ENCODE measurements around the gene PPP1R1A.
A peak's percentile ranks its signal among the peaks of the same experiment; 100 is the strongest.

PPP1R1A gene

GRCh38 chr12:54601841-54602240, 13.4 kb upstream of the PPP1R1A start:
- no peak overlapping the region for H3K4me3 ChIP-seq (ENCODE audit: low read depth, low read length)
- DNase-seq (ENCODE audit: low read depth) = peak; percentile 31

DNA sequence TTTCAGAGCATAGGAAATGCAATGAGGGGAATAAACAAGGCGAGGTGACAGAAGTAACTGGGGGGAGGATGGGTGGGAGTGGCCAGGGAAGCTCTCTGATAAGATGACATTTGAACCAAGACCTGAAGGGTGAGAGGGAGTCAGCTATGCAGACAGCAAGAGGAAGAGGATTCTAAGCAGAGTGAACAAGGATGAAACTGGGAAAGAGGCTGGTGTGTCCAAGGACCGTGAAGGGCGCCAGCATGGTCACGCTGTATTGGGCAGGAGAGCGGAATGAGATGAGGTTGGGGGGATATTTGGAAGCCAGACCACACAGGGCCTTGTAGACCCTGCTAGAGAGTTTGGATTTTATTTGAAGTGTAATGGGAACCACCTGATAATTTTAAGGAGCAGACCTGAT, 10.5 kb upstream of the PPP1R1A start:
- DNase-seq (ENCODE audit: low read depth) = no peak
- H3K4me3 ChIP-seq (ENCODE audit: low read depth, low read length) = no peak overlapping the region

More at GRCh38 chr12:54601841-54602240, 13.4 kb upstream of the PPP1R1A start:
- TF ChIP-seq MYC (IDR thresholded peaks at IDR 0.05; ENCODE audit: low read depth, low read length) (no peak), MAX (IDR thresholded peaks at IDR 0.05; ENCODE audit: low read depth, low read length) (no peak), CTCF (IDR thresholded peaks at IDR 0.05; ENCODE audit: low read depth, low read length) (no peak), POLR2A (IDR thresholded peaks at IDR 0.05; ENCODE audit: extremely low read depth, insufficient read length) (no peak)

DNA sequence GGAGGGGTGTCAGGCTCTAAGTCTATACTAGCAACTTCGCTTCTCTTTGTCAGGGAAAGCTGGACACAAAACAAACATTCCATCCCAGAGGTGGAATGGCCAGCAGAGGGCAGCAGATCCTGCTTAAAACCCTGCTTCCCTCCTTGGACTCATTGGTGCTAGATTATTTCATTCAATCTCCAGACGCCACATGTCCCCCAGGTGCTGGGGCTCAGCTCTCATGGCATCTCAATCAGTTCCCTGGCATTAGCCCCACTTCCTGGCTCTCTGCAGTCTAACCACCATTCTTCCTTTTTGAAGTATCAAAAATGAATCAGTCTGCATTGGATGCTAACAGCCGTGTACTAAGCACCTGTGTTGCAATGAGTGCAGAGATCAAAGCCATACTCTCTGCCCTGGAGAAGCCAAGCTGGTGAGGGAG, 8.1 kb upstream of the PPP1R1A start:
- no peak overlapping the region for H3K4me3 ChIP-seq (ENCODE audit: low read depth, low read length)
- DNase-seq (ENCODE audit: low read depth) = peak; percentile 69
- TF ChIP-seq POLR2A (IDR thresholded peaks at IDR 0.05; ENCODE audit: extremely low read depth, insufficient read length) (no peak), CTCF (IDR thresholded peaks at IDR 0.05; ENCODE audit: low read depth, low read length) (peak; percentile 95), MYC (IDR thresholded peaks at IDR 0.05; ENCODE audit: low read depth, low read length) (0 out of 2 replicates have a peak, but pooled peaks have one; percentile 41), MAX (IDR thresholded peaks at IDR 0.05; ENCODE audit: low read depth, low read length) (peak; percentile 34; the same call in 1 of the 2 replicates)

More for the DNA sequence above, 10.5 kb upstream of the PPP1R1A start:
- no peak for TF ChIP-seq MAX (IDR thresholded peaks at IDR 0.05; ENCODE audit: low read depth, low read length)
- TF ChIP-seq POLR2A (IDR thresholded peaks at IDR 0.05; ENCODE audit: extremely low read depth, insufficient read length) = no peak
- no peak for TF ChIP-seq CTCF (IDR thresholded peaks at IDR 0.05; ENCODE audit: low read depth, low read length)
- no peak for TF ChIP-seq MYC (IDR thresholded peaks at IDR 0.05; ENCODE audit: low read depth, low read length)

GRCh38 chr12:54595471-54595870, 7.0 kb upstream of the PPP1R1A start:
- TF ChIP-seq POLR2A (IDR thresholded peaks at IDR 0.05; ENCODE audit: extremely low read depth, insufficient read length) (no peak), CTCF (IDR thresholded peaks at IDR 0.05; ENCODE audit: low read depth, low read length) (no peak), MYC (IDR thresholded peaks at IDR 0.05; ENCODE audit: low read depth, low read length) (no peak), MAX (IDR thresholded peaks at IDR 0.05; ENCODE audit: low read depth, low read length) (no peak)
- no peak overlapping the region for H3K4me3 ChIP-seq (ENCODE audit: low read depth, low read length)
- DNase-seq (ENCODE audit: low read depth) = no peak

GRCh38 chr12:54593725-54594124, 5.3 kb upstream of the PPP1R1A start:
- TF ChIP-seq MAX (IDR thresholded peaks at IDR 0.05; ENCODE audit: low read depth, low read length) = no peak
- TF ChIP-seq MYC (IDR thresholded peaks at IDR 0.05; ENCODE audit: low read depth, low read length) = no peak
- TF ChIP-seq CTCF (IDR thresholded peaks at IDR 0.05; ENCODE audit: low read depth, low read length) = no peak
- no peak for TF ChIP-seq POLR2A (IDR thresholded peaks at IDR 0.05; ENCODE audit: extremely low read depth, insufficient read length)
- no peak overlapping the region for H3K4me3 ChIP-seq (ENCODE audit: low read depth, low read length)
- DNase-seq (ENCODE audit: low read depth) = no peak
